Measurements from ENCODE around the gene EXOC1.

Gene EXOC1

GRCh38 chr4:55884851-55885219 is 31.4 kb downstream of the EXOC1 start:
- no peak for DNase-seq (ENCODE audit: low read depth, low spot score)
- no peak overlapping the region for H3K4me3 ChIP-seq (ENCODE audit: low read length)

- H3K4me3 ChIP-seq (ENCODE audit: low read length), result no peak overlapping the region
- no peak for DNase-seq (ENCODE audit: low read depth, low spot score)
Measured at GRCh38 chr4:55887594-55887993, 34.1 kb downstream of the EXOC1 start.

GRCh38 chr4:55892156-55892555 is 38.7 kb downstream of the EXOC1 start:
- DNase-seq (ENCODE audit: low read depth, low spot score), result no peak
- no peak overlapping the region for H3K4me3 ChIP-seq (ENCODE audit: low read length)

DNA sequence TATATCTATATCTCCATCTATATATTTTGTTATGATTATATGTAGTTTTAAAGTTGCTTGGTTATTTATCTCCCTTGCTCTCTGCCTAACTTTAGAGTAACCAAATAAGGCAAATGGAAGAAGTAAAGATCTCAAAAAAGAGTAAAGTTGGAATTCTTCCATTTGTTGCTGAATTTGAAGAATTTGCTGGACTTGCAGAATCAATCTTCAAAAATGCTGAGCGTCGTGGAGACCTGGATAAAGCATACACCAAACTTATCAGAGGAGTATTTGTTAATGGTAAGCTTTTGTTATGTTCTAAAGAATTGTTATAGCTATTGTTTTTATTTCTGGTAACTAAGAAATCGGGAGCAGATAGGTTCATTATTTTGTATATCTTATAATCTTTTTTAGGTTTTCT is 43.2 kb downstream of the EXOC1 start:
- no peak for DNase-seq (ENCODE audit: low read depth, low spot score)
- H3K4me3 ChIP-seq (ENCODE audit: low read length), result no peak overlapping the region

- DNase-seq (ENCODE audit: low read depth, low spot score), result no peak
- no peak overlapping the region for H3K4me3 ChIP-seq (ENCODE audit: low read length)
Measured at GRCh38 chr4:55902677-55903076, 49.2 kb downstream of the EXOC1 start.

- DNase-seq (ENCODE audit: low read depth, low spot score), result no peak
- no peak overlapping the region for H3K4me3 ChIP-seq (ENCODE audit: low read length)
Measured at GRCh38 chr4:55903577-55903976, 50.1 kb downstream of the EXOC1 start.

DNA sequence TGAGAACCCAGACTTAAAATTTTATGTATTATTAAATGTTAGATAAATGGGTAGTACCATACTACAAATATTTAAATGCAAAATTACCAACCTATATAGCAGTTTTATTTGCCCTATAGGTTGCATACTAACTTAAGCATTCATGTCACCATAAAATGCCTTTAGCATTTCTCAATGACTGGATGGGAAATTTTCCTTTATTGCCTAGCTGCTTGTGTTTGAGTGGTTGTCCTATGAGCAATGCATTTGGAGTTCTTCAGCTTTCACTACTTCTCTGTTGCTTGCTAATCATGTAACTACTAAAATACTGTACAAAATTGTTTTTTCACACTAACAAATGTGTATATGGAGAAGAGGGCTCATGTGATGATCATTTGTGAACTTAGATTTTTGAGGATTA is 51.1 kb downstream of the EXOC1 start:
- no peak overlapping the region for H3K4me3 ChIP-seq (ENCODE audit: low read length)
- DNase-seq (ENCODE audit: low read depth, low spot score), result no peak

GRCh38 chr4:55906323-55906722 is 52.9 kb downstream of the EXOC1 start:
- DNase-seq (ENCODE audit: low read depth, low spot score), result no peak
- H3K4me3 ChIP-seq (ENCODE audit: low read length), result no peak overlapping the region

GRCh38 chr4:55906989-55907388 is 53.5 kb downstream of the EXOC1 start:
- H3K4me3 ChIP-seq (ENCODE audit: low read length), result no peak overlapping the region
- no peak for DNase-seq (ENCODE audit: low read depth, low spot score)

DNA sequence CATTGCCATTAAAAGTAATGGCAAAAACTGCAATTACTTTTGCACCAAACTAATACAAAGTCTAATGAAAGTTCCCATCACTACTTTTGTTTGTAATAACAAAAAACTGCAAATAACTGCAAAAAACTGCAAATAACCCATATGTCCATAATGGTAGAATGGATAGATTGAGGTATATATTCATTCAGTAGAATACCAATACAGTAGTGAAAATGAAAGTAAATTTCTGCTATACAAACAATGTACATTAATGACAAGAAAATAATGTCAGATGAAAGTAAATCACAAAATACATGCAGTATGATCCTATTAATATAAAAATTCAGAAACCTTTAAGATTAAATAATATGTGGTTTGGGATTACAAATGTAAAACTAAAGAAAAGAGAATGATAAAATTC is 54.0 kb downstream of the EXOC1 start:
- no peak for DNase-seq (ENCODE audit: low read depth, low spot score)
- H3K4me3 ChIP-seq (ENCODE audit: low read length), result no peak overlapping the region

GRCh38 chr4:55910140-55910539 is 56.7 kb downstream of the EXOC1 start:
- H3K4me3 ChIP-seq (ENCODE audit: low read length), result no peak overlapping the region
- DNase-seq (ENCODE audit: low read depth, low spot score), result no peak

GRCh38 chr4:55912249-55912648 is 58.8 kb downstream of the EXOC1 start:
- no peak overlapping the region for H3K4me3 ChIP-seq (ENCODE audit: low read length)
- no peak for DNase-seq (ENCODE audit: low read depth, low spot score)

- no peak overlapping the region for H3K4me3 ChIP-seq (ENCODE audit: low read length)
- DNase-seq (ENCODE audit: low read depth, low spot score), result no peak
Measured at GRCh38 chr4:55920571-55920970, 67.1 kb downstream of the EXOC1 start.

DNA sequence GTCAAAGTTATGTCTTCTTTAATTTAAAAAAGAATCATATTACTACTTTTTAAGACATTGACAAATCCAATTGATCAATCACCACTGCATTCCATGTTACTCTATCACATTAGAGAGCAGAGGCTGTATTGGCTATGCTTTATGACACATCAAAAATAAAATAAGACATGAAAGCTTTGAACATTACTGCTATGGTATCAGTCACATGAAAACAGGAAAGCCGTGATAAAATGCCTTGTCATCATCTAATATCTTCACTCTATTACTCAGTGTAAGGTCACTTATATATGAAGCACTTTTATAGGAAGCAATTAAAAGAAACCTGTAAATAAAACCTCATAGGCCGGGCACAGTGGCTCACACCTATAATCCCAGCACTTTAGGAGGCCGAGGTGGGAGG is 67.6 kb downstream of the EXOC1 start:
- H3K4me3 ChIP-seq (ENCODE audit: low read length), result no peak overlapping the region
- DNase-seq (ENCODE audit: low read depth, low spot score), result no peak

DNA sequence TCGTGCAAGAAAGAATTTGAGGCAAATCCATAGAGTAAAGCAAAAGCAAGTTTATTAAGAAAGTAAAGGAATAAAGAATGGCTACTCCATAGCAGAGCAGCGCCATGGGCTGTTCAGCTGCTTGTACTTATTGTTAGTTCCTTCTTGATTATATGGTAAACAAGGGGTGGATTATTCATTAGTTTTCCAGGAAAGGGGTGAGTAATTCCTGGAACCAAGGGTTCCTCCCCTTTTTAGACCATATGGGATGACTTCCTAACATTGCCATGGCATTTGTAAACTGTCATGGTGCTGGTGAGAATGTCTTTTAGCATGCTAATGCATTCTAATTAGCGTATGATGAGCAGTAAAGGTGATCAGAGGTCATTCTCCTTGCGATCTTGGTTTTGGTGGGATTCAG is 71.8 kb downstream of the EXOC1 start:
- no peak overlapping the region for H3K4me3 ChIP-seq (ENCODE audit: low read length)
- DNase-seq (ENCODE audit: low read depth, low spot score), result no peak

DNA sequence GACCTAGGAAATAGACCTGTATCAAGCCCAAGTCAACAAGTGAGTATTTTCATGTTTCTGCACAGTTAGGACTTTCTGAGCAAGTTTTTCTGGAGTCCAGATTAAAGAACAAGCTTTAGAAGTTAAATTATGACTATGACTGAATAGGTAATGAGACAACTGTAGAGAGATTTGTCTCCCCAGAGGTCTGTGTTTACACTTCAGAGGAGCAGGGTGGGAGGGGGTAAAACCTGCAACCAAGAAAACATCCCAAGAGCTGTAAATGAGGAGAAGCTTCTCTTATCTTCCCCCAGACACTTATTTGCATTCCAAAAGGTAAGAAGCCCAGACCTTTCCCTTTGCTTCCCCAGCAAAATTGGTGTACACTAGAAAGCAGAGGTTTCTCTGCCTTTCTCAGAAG is 73.2 kb downstream of the EXOC1 start:
- no peak for DNase-seq (ENCODE audit: low read depth, low spot score)
- no peak overlapping the region for H3K4me3 ChIP-seq (ENCODE audit: low read length)

GRCh38 chr4:55927803-55928437 is 74.5 kb downstream of the EXOC1 start:
- no peak for DNase-seq (ENCODE audit: low read depth, low spot score)
- H3K4me3 ChIP-seq (ENCODE audit: low read length), result no peak overlapping the region

GRCh38 chr4:55928846-55929245 is 75.4 kb downstream of the EXOC1 start:
- DNase-seq (ENCODE audit: low read depth, low spot score), result no peak
- no peak overlapping the region for H3K4me3 ChIP-seq (ENCODE audit: low read length)

DNA sequence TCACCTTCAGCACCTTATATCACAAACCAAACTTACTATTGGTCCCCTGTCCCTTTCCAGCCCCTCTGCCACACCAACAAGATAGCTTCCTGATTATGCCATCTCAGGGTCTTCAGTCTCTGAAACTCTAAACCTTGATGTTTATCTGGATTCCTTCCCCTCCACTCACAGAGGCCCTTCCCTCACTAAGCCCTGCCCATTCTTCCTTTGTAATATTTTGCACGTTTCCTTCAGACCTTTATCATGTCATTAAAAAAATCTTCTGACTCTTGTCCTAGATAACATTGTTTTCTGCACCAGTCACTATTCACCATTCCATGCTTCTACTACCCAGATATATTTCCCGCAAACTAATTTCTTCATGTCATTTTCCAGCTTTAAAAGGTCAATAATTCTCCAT is 77.6 kb downstream of the EXOC1 start:
- no peak overlapping the region for H3K4me3 ChIP-seq (ENCODE audit: low read length)
- DNase-seq (ENCODE audit: low read depth, low spot score), result no peak

DNA sequence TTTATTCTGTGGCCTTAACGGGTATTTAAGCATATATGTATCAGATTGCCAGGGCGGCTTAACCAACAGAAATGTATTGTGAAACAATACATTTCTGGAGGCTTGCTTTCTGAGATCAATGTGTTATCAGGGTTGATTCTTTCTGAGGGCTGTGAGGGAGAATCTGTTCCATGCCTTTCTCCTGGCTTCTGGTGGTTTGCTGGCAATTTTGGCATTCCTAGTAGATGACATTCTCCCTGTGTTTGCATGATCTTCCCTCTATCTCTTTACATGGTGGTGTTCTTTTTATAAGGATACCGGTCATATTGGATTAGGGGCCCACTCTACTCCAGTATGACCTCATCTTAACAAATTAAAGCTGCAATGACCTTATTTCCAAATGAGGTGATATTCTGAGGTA is 78.4 kb downstream of the EXOC1 start:
- DNase-seq (ENCODE audit: low read depth, low spot score), result no peak
- no peak overlapping the region for H3K4me3 ChIP-seq (ENCODE audit: low read length)

DNA sequence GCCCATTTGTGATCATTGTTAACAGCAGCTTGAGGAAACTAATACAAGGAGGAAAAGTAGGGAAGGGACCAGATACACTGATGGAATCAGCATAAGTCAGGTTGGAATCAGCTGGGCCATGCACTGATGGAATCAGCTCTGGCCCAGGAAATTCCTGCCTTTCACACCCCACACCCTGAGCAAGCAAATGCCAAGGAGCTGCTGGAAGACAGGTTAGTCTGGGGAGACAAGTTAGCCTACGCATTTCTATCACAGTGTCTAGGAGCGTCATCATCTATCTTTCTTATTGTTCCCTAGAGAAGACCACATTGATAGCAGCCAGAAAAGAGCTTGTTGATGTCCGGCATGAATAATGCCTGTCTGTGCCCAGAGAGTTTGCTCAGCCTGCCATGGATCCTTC is 79.1 kb downstream of the EXOC1 start:
- no peak overlapping the region for H3K4me3 ChIP-seq (ENCODE audit: low read length)
- DNase-seq (ENCODE audit: low read depth, low spot score), result no peak

GRCh38 chr4:55933611-55934010 is 80.2 kb downstream of the EXOC1 start:
- no peak for DNase-seq (ENCODE audit: low read depth, low spot score)
- no peak overlapping the region for H3K4me3 ChIP-seq (ENCODE audit: low read length)
